ENCODE results near the gene GPHN. TPM values are rescaled to one million over a fixed set of nuclear protein-coding genes. Genes with fewer than 3 reads are reported as not detected.

GPHN gene
- total RNA-seq, 1 donor = 6.5 TPM

DNA sequence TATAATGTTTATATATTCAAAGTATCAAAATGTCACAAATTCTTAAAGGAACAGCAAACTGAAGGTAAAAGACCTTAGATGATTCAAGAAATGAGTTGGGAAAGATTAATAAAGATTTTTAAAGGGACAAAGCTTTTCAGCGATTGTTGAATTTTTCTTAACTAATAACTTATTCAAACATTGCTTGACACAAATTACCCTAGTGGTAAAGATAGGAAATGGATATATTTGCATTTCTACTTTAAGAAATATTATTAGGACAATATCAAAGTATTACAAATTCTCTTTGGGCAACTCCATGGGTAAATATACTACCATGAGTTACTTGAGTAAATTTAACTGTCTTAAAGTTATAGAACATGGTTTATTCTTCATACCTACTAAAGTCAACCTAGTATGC, 415.3 kb downstream of the GPHN start:
- H3K4me3 ChIP-seq (ENCODE audit: low read depth, low read length) = no peak overlapping the region
- TF ChIP-seq, protein P1, sequence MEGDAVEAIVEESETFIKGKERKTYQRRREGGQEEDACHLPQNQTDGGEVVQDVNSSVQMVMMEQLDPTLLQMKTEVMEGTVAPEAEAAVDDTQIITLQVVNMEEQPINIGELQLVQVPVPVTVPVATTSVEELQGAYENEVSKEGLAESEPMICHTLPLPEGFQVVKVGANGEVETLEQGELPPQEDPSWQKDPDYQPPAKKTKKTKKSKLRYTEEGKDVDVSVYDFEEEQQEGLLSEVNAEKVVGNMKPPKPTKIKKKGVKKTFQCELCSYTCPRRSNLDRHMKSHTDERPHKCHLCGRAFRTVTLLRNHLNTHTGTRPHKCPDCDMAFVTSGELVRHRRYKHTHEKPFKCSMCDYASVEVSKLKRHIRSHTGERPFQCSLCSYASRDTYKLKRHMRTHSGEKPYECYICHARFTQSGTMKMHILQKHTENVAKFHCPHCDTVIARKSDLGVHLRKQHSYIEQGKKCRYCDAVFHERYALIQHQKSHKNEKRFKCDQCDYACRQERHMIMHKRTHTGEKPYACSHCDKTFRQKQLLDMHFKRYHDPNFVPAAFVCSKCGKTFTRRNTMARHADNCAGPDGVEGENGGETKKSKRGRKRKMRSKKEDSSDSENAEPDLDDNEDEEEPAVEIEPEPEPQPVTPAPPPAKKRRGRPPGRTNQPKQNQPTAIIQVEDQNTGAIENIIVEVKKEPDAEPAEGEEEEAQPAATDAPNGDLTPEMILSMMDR (IDR thresholded peaks at IDR 0.05; ENCODE audit: insufficient read depth, low read length) = no peak
- no peak for DNase-seq (ENCODE audit: low read depth)

DNA sequence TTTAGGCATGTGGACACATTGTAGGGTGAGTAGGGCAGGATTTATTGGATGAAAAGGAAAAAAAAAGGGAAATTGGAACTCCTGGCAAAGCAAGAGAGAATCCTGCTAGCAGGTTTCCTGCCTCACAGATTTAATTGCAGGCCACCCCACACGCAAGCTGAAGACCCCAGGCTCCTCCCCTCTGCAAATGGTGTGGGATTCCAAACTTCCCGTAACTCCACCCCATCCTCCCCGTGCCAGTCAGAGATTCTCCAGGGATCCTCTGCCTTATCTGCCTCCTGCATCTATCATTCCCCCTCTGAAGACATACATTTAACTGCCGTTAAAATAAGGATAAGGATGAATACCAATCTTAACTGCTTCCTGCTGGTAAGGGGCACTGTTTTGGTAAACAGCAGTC, 431.5 kb downstream of the GPHN start:
- TF ChIP-seq, protein P1 (IDR thresholded peaks at IDR 0.05; ENCODE audit: insufficient read depth, low read length) = no peak
- DNase-seq (ENCODE audit: low read depth) = no peak
- no peak overlapping the region for H3K4me3 ChIP-seq (ENCODE audit: low read depth, low read length)

DNA sequence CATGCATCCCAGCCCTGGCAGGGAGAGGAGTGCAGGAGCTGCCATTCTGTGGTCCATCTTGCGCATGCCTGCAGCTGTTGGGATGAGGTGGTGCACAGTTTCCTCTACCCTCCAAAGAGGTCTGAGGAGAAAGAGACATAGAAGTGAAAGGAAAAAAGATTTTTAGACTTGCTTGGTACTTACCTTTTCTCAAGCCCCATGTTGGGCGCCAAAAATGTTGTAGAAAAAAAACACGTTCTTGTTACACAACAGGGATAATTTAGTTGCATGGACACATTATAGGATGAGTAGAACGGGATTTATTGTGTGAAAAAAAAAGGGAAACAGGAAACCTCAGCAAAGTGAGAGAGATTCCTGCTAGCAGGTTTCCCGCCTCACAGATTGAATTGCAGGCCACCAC, 436.9 kb downstream of the GPHN start:
- DNase-seq (ENCODE audit: low read depth) = peak; percentile 48
- TF ChIP-seq, protein P1 (IDR thresholded peaks at IDR 0.05; ENCODE audit: insufficient read depth, low read length) = no peak

DNA sequence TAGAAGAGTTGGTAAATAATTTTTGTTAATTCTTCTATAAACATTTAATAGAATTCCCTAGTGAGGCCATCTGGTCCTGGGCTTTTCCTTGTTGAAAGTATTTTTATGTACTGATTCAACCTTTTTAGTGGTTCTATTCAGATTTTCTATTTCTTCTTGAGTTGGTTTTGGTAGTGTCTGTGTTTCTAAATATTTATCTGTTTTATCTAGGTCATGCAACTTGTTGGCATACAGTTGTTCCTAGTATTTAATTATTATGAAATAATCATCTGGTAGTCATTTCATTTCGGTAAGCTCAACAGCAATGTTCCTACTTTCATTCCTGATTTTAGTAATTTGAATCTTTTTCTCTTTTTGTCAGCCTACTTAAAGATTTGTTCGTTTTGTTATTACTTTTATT, 447.2 kb downstream of the GPHN start:
- TF ChIP-seq, protein P1 (IDR thresholded peaks at IDR 0.05; ENCODE audit: insufficient read depth, low read length) = no peak
- DNase-seq (ENCODE audit: low read depth) = no peak
- H3K4me3 ChIP-seq (ENCODE audit: low read depth, low read length) = no peak overlapping the region

More for the DNA sequence above, 436.9 kb downstream of the GPHN start:
- no peak overlapping the region for H3K4me3 ChIP-seq (ENCODE audit: low read depth, low read length)

DNA sequence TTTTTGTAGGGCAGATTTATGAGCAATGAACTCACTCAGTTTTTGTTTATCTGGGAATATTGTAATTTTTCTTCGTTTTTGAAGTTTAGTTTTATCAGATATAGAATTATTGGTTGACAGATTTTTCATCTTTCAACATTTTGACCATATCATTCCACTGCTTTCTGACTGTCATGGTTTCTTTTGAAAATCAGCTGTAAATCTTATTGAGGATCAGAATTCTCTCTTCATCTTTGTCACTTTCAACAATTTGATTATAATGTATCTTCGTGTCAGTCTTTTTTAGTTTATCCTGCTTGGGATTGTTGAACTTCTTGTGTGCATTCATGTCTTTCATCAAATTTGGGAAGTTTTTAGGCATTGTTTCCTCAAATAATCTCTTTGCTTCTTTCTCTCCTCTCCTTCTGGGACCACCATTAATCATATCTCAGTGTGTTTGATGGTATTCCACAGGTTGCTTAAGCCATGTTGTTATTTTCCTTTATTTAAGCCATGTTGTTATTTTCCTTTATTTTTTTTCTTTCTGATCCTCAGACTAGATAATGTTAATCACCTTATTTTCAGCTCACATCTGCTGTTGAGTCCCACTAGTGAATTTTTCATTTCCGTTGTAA, 451.6 kb downstream of the GPHN start:
- H3K4me3 ChIP-seq (ENCODE audit: low read depth, low read length) = no peak overlapping the region
- no peak for DNase-seq (ENCODE audit: low read depth)
- TF ChIP-seq, protein P1 (IDR thresholded peaks at IDR 0.05; ENCODE audit: insufficient read depth, low read length) = no peak

DNA sequence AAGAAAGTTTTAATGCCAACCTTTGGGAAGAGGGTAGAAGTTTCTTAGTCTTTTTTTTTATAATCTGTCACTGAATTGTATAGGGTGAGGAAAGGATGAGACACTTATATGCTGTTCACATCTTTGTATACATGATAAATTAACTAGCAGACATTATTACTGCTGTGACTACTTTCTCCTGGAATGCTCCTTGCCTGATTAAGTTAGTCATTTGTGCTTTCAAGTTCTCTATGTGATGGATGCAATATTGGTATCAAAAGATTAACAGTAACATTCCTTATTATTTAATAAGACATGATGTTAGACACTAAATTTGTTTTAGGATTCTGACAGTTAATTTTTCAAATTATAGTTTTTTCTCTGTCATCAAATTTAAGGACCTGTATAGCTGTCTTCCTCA, 457.9 kb downstream of the GPHN start:
- peak; percentile 3 for DNase-seq (ENCODE audit: low read depth)
- TF ChIP-seq, protein P1 (IDR thresholded peaks at IDR 0.05; ENCODE audit: insufficient read depth, low read length) = no peak
- no peak overlapping the region for H3K4me3 ChIP-seq (ENCODE audit: low read depth, low read length)

DNA sequence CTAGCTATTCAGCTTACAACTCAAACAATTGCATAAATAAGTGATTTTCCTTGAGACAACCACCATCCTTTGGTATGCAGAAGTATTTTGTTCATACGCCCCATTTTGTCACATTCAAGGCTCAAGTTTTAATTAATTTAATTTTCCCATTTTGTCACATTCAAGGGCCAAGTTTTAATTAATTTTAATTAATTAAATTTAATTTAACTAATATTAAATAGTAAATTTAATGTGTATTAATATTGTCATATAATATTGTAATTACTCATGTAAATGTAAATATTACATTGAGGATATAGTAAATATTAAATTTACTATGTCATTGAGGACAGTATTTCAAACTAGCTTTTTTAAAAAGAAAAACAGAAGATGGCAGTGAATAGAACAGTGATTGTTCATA, 464.5 kb downstream of the GPHN start:
- TF ChIP-seq, protein P1 (IDR thresholded peaks at IDR 0.05; ENCODE audit: insufficient read depth, low read length) = no peak
- no peak for DNase-seq (ENCODE audit: low read depth)
- H3K4me3 ChIP-seq (ENCODE audit: low read depth, low read length) = no peak overlapping the region

Data from fibroblast of the aortic adventitia (primary cell).